ENCODE results near the gene IL13. TPM values are rescaled to one million over a fixed set of nuclear protein-coding genes. Genes with fewer than 3 reads are reported as not detected.

The IL13 gene
- polyA plus RNA-seq, 1 donor (not counting 4 experiments of a cell fraction or from before 2014, with no cell fraction given), result not detected

DNA sequence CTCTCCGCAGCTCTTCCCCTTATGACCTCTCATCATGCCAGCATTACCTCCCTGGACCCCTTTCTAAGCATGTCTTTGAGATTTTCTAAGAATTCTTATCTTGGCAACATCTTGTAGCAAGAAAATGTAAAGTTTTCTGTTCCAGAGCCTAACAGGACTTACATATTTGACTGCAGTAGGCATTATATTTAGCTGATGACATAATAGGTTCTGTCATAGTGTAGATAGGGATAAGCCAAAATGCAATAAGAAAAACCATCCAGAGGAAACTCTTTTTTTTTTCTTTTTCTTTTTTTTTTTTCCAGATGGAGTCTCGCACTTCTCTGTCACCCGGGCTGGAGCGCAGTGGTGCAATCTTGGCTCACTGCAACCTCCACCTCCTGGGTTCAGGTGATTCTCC, 20.7 kb upstream of the IL13 start:
- Histone ChIP-seq H3K4me3 (ENCODE audit: control insufficient read depth in 2 of 3, extremely low read depth in 1 of 3, insufficient read depth in 2 of 3, low read depth in 1 of 3, low read length in 3 of 3) (no peak overlapping the region), H4K20me1 (ENCODE audit: control insufficient read depth, extremely low read depth, insufficient read depth, low read length) (no peaks in the 10 kb centered on the region), H3K4me1 (ENCODE audit: control insufficient read depth, extremely low read depth, insufficient read depth, low read length) (no peaks in the 10 kb centered on the region), H3K9ac (ENCODE audit: control insufficient read depth, extremely low read depth, insufficient read depth, low read length) (no peak overlapping the region), H2AFZ (ENCODE audit: control insufficient read depth, low read length) (no peak overlapping the region), H3K27me3 (ENCODE audit: control insufficient read depth, extremely low read depth, insufficient read depth, low read length) (no peaks in the 10 kb centered on the region), H3K9me3 (ENCODE audit: control insufficient read depth, low read depth, low read length) (no peaks in the 10 kb centered on the region), H3K79me2 (ENCODE audit: control insufficient read depth, insufficient read depth, low read length) (no peaks in the 10 kb centered on the region), H3K4me2 (ENCODE audit: control insufficient read depth, extremely low read depth, insufficient read depth, low read depth, low read length) (no peak overlapping the region), H3K27ac (ENCODE audit: control insufficient read depth, insufficient read depth, low read length) (no peak overlapping the region), H3K36me3 (ENCODE audit: control insufficient read depth in 2 of 2, extremely low read depth in 1 of 2, insufficient read depth in 2 of 2, low read length in 2 of 2) (peaks cover 12 to 23% of the 10 kb centered on the region in 2 experiments), H3K9me1 (ENCODE audit: control insufficient read depth, extremely low read depth, insufficient read depth, low read length) (no peaks in the 10 kb centered on the region)
- dilution Hi-C loops (cut with MboI; ENCODE audit: extremely low pct_ligation_motif_present, low sequenced_read_pairs), result no loop called here
- DNase-seq (ENCODE audit: low read depth, low spot score), result no peak
- TF ChIP-seq, protein P1, sequence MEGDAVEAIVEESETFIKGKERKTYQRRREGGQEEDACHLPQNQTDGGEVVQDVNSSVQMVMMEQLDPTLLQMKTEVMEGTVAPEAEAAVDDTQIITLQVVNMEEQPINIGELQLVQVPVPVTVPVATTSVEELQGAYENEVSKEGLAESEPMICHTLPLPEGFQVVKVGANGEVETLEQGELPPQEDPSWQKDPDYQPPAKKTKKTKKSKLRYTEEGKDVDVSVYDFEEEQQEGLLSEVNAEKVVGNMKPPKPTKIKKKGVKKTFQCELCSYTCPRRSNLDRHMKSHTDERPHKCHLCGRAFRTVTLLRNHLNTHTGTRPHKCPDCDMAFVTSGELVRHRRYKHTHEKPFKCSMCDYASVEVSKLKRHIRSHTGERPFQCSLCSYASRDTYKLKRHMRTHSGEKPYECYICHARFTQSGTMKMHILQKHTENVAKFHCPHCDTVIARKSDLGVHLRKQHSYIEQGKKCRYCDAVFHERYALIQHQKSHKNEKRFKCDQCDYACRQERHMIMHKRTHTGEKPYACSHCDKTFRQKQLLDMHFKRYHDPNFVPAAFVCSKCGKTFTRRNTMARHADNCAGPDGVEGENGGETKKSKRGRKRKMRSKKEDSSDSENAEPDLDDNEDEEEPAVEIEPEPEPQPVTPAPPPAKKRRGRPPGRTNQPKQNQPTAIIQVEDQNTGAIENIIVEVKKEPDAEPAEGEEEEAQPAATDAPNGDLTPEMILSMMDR (optimal IDR thresholded peaks at IDR 0.05 in 1 of 3, IDR thresholded peaks at IDR 0.05 in 1 of 3, conservative IDR thresholded peaks at IDR 0.05 in 1 of 3; ENCODE audit: extremely low read depth in 1 of 3, insufficient read depth in 2 of 3, low read length in 3 of 3), result no peak
- no peak for TF ChIP-seq EZH2 (IDR thresholded peaks at IDR 0.05; ENCODE audit: low read length)
- no peak for FAIRE-seq

DNA sequence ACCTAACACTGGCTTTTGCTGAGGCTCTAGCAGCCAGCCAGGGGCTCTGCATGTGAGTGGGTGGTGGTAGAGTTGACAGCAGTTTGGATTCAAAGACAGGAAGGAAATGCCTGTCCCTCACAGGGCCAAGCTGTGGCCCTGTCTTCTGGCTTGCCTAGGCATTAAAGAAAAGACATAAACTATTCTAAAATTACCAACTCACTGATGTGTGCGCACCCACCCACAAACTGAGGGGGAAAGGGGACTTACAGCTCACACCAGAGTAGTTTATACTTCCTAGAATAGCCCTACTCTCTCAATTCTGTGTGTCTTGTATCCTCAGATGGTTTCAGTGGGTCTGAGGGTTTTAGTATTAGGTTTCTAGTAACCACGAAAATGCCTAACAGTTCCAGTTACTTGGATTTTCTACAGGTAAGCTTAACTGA, 18.3 kb upstream of the IL13 start:
- Histone ChIP-seq H3K4me3 (ENCODE audit: control insufficient read depth in 2 of 3, extremely low read depth in 1 of 3, insufficient read depth in 2 of 3, low read depth in 1 of 3, low read length in 3 of 3) (no peak overlapping the region), H3K4me1 (ENCODE audit: control insufficient read depth, extremely low read depth, insufficient read depth, low read length) (no peaks in the 10 kb centered on the region), H3K36me3 (ENCODE audit: control insufficient read depth in 2 of 2, extremely low read depth in 1 of 2, insufficient read depth in 2 of 2, low read length in 2 of 2) (peaks cover 24 to 28% of the 10 kb centered on the region in 2 experiments), H3K9ac (ENCODE audit: control insufficient read depth, extremely low read depth, insufficient read depth, low read length) (no peak overlapping the region), H3K79me2 (ENCODE audit: control insufficient read depth, insufficient read depth, low read length) (no peaks in the 10 kb centered on the region), H4K20me1 (ENCODE audit: control insufficient read depth, extremely low read depth, insufficient read depth, low read length) (no peaks in the 10 kb centered on the region), H2AFZ (ENCODE audit: control insufficient read depth, low read length) (no peak overlapping the region), H3K27me3 (ENCODE audit: control insufficient read depth, extremely low read depth, insufficient read depth, low read length) (no peaks in the 10 kb centered on the region), H3K27ac (ENCODE audit: control insufficient read depth, insufficient read depth, low read length) (no peak overlapping the region), H3K9me3 (ENCODE audit: control insufficient read depth, low read depth, low read length) (no peaks in the 10 kb centered on the region), H3K4me2 (ENCODE audit: control insufficient read depth, extremely low read depth, insufficient read depth, low read depth, low read length) (no peak overlapping the region), H3K9me1 (ENCODE audit: control insufficient read depth, extremely low read depth, insufficient read depth, low read length) (no peaks in the 10 kb centered on the region)
- DNase-seq (ENCODE audit: low read depth, low spot score) (no peak), FAIRE-seq (no peak)
- dilution Hi-C loops (cut with MboI; ENCODE audit: extremely low pct_ligation_motif_present, low sequenced_read_pairs), result no loop called here
- TF ChIP-seq, protein P1 (optimal IDR thresholded peaks at IDR 0.05 in 1 of 3, IDR thresholded peaks at IDR 0.05 in 1 of 3, conservative IDR thresholded peaks at IDR 0.05 in 1 of 3; ENCODE audit: extremely low read depth in 1 of 3, insufficient read depth in 2 of 3, low read length in 3 of 3), result no peak
- TF ChIP-seq EZH2 (IDR thresholded peaks at IDR 0.05; ENCODE audit: low read length), result no peak

All from keratinocyte (primary cell).